GM21619 (cell line): ENCODE results near the gene TNFAIP3.
"Not testable (repeated sequence)": the region's sequence is repeated elsewhere in the genome, so short reads cannot be mapped to it uniquely, and the experiment has no call there.

Source experiments
- ATAC-seq: cut with Tn5 transposase; IDR thresholded peaks from one replicate; pipeline ENCODE4 v1.9.1; 2021; ENCODE audit not compliant: unreplicated experiment

TNFAIP3 gene

DNA sequence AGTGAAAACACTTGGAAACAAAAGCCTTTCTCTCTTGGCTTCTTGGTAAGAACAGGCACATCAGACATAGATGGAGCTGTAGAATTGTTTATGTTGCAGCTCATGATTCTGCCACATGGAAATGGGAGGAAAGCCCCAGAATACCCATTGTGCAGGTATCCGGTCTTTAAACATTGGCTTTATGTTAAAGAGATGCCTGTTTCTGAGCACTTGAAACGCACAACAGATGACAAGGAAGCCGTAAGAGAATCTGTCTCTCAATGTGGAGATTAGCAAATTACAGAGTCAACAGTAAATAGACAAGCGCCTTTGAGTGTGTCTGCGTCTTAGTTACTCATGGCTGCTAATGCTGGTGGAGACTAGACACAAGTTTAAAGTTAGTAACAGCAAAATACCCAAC, 10.5 kb downstream of the TNFAIP3 start:
- no peak for ATAC-seq

DNA sequence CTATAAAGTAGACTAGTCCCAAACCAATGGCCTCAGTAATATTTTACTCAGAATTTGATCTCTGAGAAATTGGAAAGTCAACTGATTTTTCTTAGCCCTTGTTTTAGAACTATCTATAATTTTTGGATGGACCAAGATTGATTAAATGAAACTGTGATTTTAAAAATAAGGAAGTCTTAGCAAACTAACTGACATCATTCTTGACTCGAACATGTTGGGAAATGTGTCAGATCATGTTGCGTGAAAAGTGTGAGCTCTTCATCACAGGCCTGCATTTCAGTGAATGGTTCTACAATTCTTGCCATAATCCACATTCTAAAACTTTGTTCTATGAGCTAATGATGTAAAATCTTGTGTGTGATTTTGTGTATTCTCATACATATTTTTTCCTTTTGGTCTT, 11.0 kb downstream of the TNFAIP3 start:
- no peak for ATAC-seq

DNA sequence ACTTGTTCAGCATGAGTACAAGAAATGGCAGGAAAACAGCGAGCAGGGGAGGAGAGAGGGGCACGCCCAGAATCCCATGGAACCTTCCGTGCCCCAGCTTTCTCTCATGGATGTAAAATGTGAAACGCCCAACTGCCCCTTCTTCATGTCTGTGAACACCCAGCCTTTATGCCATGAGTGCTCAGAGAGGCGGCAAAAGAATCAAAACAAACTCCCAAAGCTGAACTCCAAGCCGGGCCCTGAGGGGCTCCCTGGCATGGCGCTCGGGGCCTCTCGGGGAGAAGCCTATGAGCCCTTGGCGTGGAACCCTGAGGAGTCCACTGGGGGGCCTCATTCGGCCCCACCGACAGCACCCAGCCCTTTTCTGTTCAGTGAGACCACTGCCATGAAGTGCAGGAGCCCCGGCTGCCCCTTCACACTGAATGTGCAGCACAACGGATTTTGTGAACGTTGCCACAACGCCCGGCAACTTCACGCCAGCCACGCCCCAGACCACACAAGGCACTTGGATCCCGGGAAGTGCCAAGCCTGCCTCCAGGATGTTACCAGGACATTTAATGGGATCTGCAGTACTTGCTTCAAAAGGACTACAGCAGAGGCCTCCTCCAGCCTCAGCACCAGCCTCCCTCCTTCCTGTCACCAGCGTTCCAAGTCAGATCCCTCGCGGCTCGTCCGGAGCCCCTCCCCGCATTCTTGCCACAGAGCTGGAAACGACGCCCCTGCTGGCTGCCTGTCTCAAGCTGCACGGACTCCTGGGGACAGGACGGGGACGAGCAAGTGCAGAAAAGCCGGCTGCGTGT, 11.6 kb downstream of the TNFAIP3 start:
- no peak for ATAC-seq

DNA sequence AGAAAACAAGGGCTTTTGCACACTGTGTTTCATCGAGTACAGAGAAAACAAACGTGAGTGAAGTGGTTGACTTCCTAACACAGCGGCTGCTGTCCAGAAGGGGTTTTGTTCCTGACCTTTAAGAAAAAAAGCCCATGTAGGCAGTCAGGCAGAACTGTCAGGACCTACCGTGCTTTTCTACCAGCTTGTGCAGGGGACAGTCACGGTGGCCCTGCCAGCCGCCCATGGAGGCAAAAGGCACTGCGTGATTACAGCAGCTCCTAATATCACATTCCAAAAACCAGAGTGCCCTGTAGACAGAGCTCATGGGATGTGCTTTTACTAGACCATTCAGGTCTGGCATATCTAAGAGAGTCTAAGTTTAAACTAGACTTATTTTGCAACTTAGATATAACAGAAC, 12.2 kb downstream of the TNFAIP3 start:
- ATAC-seq: no peak

DNA sequence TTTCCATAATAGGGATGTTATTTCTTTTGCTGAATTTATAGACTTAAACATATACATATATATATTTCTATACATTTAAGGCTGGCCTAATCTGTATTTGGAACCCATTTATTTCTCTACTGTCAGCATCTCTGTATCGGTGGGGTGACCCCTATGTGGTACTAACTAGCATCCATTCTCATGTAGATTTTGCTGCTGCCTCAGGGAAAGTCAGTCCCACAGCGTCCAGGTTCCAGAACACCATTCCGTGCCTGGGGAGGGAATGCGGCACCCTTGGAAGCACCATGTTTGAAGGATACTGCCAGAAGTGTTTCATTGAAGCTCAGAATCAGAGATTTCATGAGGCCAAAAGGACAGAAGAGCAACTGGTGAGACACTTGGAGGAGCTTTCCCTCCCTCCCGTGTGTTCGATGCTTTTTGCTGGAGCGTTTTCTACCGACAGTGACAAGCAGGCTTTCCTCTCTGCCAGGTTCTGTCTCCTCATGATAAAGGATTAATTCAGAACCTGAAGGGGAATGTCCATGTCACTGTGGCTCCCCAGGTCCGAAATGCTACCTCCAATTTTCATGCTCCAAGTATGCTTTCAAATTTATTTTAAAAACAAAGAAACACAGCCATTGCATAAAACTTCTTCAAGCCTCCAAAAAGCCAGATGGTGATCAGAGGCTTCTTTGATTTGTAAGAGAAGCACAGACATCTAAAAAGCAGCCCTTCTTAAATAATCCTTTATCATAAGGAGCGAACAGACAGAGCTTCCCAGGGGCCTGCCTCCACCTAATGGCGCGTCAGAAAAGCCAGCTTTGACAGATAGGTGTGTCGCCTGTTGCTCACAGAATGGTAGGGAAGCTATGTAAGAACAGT, 13.1 kb downstream of the TNFAIP3 start:
- no peak for ATAC-seq

DNA sequence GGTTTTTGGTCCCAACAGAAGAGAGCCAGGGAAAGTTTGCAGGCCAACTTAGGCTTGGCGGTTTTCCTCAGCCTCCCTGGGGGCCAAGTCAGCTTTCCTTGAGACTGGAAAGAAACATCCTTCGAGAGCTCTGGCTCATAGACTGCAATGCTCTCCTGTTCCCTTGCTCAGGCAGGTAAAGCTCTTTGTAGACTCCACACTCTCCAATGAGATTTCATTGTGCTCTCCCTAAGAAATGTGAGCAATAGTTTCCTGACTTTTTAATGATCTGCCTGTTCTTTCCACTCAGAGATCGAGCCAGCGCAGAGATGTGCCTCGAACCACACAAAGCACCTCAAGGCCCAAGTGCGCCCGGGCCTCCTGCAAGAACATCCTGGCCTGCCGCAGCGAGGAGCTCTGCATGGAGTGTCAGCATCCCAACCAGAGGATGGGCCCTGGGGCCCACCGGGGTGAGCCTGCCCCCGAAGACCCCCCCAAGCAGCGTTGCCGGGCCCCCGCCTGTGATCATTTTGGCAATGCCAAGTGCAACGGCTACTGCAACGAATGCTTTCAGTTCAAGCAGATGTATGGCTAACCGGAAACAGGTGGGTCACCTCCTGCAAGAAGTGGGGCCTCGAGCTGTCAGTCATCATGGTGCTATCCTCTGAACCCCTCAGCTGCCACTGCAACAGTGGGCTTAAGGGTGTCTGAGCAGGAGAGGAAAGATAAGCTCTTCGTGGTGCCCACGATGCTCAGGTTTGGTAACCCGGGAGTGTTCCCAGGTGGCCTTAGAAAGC, 13.9 kb downstream of the TNFAIP3 start:
- ATAC-seq: no peak

DNA sequence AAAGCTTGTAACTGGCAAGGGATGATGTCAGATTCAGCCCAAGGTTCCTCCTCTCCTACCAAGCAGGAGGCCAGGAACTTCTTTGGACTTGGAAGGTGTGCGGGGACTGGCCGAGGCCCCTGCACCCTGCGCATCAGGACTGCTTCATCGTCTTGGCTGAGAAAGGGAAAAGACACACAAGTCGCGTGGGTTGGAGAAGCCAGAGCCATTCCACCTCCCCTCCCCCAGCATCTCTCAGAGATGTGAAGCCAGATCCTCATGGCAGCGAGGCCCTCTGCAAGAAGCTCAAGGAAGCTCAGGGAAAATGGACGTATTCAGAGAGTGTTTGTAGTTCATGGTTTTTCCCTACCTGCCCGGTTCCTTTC, 14.4 kb downstream of the TNFAIP3 start:
- no peak for ATAC-seq

DNA sequence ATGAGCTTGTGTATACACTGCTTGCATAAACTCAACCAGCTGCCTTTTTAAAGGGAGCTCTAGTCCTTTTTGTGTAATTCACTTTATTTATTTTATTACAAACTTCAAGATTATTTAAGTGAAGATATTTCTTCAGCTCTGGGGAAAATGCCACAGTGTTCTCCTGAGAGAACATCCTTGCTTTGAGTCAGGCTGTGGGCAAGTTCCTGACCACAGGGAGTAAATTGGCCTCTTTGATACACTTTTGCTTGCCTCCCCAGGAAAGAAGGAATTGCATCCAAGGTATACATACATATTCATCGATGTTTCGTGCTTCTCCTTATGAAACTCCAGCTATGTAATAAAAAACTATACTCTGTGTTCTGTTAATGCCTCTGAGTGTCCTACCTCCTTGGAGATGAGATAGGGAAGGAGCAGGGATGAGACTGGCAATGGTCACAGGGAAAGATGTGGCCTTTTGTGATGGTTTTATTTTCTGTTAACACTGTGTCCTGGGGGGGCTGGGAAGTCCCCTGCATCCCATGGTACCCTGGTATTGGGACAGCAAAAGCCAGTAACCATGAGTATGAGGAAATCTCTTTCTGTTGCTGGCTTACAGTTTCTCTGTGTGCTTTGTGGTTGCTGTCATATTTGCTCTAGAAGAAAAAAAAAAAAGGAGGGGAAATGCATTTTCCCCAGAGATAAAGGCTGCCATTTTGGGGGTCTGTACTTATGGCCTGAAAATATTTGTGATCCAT, 15.3 kb downstream of the TNFAIP3 start:
- ATAC-seq: no peak

DNA sequence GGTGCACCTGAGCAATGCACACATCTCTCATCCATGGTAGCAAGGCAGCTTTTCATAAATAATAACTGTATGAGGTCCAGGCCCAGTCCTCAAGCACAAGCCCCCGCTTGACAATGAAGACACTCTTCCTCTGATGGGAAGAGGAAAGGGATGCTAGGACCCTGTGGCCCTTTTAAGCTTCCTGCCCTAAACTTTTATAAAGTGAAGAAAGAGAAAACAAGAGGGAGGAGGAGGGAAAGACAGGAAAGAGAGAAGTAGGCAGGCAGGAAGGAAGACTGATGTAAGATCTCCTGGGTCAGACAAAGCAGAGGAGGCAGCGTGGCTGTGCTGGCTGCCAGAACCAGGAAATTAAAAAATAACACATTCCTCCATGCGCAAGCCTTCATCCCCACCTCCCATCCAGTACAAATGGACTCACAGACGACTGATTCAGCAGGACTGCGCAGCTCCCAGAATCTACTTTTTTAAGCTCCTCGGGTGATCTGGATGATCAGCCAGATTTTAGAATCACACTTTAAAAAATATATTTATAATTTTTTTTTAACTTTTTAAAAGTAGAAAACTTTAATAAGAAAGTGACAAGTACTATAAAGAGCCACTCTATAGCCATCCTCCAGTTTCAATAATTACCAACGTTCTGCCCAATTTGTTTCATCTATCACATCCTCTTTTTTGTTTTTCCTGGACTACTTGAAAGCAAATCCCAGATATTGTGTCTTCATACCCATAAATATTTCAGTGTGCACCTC, 16.5 kb downstream of the TNFAIP3 start:
- ATAC-seq: no peak

DNA sequence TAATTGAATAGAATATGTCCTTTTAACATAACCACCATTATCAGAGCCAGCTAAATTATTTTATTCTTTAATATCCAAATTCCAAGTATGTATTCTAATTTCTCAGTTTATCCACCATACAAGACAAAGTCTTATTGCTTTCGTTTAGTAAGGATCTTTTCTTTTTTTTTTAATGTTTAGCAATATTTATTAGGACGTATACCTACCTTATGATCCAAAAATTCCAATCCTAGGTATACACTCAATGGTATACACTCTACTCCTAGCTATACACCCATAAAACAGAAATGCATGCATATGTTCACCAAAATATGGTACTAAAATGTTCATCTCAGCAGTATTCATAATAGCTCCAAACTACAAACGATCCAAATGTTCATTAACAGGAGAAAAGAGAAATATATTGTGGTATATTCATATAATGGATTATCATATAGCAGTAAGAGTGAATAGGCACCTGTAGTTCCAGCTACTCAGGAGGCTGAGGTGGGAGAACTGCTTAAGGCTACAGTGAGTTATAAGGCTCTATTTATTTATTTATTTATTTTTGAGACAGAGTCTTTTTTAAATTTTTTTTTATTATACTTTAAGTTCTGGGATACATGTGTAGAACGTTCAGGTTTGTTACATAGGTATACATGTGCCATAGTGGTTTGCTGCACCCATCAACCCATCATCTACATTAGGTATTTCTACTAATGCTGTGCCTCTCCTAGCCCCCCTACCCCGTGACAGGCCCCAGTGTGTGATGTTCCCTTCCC, 17.3 kb downstream of the TNFAIP3 start:
- no peak for ATAC-seq

DNA sequence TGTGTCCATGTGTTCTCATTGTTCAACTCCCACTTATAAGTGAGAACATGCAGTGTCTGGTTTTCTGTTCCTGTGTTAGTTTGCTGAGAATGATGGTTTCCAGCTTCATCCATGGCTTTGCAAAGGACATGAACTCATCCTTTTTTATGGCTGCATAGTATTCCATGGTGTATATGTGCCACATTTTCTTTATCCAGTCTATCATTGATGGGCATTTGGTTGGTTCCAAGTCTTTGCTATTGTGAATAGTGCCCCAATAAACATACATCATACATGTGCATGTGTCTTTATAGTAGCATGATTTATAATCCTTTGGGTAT, 17.8 kb downstream of the TNFAIP3 start:
- not testable (repeated sequence) for ATAC-seq

DNA sequence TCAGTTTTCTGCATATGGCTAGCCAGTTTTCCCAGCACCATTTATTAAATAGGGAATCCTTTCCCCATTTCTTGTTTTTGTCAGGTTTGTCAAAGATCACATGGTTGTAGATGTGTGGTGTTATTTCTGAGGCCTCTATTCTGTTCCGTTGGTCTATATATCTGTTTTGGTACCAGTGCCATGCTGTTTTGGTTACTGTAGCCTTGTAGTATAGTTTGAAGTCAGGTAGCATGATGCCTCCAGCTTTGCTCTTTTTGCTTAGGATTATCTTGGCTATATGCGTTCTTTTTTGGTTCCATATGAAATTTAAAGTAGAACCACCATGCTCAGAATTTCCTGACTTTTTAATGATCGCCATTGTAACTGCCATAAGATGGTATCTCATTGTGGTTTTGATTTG, 19.2 kb downstream of the TNFAIP3 start:
- ATAC-seq: not testable (repeated sequence)

DNA sequence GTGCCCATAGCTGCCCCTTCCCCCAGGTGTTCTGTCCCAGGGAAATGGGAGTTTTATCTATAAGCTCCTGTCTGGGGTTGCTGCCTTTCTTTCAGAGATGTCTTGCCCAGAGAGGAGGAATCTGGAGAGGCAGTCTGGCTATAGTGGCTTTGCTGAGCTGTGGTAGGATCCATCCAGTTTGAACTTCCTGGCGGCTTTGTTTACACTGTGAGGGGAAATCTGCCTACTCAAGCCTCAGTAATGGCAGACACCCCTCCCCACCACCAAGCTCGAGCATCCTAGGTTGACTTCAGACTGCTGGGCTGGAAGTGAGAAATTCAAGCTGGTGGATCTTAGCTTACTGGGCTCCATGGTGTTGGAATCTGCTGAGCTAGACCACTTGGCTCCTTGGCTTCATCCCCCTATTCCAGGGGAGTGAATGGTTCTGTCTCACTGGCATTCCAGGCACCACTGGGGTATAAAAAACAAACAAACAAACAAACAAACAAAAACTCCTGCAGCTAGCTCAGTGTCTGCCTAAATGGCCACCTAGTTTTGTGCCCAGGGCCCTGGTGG, 24.0 kb downstream of the TNFAIP3 start:
- ATAC-seq: no peak

DNA sequence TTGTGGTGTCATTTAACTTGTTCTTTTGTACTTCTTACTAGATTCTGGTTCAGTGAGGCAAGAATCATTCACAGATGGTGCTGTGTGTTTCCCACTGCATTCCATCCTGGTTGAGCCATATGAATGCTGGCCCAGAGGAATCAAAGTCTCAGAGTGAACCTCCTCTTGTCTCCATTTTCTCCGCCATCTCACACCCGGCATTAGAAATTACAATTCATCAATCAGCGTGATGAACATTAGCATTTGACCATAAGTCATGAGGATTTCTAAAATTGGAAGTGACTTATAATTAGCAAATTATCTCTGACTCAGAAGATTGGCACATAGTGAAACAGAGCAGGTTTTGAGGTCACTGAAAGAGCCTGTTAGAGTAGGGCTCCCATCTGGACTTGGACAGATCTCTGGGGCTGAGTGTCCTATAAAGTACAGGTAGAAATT, 25.2 kb downstream of the TNFAIP3 start:
- ATAC-seq: peak; percentile 56

DNA sequence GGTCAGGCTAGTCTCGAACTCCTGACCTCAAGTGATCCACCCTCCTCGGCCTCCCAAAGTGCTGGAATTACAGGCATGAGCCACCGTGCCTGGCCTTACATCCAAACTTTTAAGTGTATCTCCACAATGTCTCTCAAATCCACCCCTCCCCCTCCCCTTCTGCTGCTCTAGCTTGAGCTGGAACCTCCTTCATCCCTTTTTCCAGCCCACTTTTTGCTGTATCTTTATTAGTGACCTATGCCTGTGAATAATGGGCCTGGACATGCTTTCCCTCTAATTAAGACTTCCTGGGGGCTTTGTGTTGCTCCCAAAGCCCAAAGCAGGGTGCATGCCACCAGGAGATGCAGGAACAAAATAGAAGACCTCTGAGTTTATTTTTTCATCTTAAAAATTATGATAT, 26.1 kb downstream of the TNFAIP3 start:
- no peak for ATAC-seq

DNA sequence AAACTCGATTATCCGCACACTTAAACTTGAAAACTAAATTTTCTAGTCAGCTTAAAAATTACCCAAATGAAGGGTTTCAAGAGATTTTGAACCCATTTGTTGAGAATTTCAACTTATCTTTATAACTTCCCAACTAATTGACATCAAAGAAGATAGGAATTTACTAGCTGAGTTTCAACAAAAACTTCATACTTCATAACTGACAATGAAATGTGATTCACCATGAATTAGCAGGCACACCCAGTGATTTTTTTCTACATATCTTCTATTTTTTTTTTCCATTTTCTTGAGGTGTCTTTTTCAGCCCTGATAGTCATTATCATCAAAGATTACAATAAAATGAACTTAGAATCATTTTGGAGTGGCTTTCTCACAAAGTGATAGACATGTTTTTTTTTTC, 26.7 kb downstream of the TNFAIP3 start:
- ATAC-seq: no peak

DNA sequence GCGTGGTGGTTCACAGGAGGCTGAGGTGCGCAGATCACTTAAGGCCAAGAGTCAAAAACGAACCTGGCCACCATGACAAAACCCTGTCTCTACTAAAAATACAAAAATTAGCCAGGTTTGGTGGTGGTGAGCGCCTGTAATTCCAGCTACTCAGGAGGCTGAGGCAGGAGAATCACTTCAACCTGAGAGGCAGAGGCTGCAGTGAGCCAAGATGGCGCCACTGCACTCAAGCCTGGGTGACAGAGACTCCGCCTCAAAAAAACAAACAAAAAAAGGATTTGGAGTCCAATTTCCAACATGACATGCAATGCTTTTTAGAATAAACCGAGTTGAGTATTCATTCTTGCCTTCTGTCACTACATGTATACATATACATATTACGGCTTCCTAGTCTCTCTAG, 27.3 kb downstream of the TNFAIP3 start:
- not testable (repeated sequence) for ATAC-seq

DNA sequence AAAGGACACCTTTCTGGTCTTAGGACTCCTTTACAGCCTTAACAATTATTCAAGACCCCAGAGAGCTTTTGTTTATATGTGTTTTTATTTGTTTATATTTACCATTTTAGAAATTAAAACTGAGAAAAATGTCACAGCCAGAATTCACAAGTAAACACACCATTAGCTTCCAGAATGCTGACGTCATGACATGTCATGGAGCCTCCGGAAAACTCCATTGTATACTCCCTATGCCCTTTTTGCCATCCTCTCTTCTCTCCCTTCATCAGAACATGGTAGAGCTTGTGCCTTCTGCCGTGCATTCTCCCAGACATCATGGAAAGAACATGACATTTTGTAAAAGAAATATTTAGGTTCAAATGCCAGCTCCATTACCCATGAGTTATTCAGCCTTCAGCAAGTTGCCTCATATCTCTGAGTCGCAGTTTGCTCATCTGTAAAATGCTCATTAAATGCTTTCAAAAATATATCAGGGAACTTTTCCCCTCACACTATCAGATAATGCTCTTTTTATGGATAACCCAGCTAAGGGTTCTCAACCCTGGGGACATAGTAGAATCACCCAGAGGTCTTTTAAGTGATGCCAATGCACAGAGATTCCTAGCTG, 27.8 kb downstream of the TNFAIP3 start:
- ATAC-seq: no peak

DNA sequence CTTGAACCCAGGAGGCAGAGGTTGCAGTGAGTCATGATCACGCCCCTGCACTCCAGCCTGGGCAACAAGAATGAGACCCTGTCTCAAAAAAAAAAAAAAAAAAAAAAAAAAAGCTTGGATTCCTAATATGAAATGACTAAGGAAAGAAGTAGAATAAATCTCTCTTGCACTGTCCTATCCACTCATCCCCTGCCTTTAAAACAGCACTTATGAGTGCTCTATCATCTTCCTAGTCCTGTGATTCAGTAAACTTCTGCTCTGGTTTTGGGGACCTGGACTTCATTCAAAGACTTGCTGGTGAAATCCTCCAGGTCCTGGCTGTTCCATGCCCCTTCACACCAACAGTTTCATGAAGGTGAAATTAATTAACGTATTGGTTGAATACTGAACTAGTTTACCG, 29.6 kb downstream of the TNFAIP3 start:
- no peak for ATAC-seq
